Measurements from ENCODE around the gene IDI1.

DNA sequence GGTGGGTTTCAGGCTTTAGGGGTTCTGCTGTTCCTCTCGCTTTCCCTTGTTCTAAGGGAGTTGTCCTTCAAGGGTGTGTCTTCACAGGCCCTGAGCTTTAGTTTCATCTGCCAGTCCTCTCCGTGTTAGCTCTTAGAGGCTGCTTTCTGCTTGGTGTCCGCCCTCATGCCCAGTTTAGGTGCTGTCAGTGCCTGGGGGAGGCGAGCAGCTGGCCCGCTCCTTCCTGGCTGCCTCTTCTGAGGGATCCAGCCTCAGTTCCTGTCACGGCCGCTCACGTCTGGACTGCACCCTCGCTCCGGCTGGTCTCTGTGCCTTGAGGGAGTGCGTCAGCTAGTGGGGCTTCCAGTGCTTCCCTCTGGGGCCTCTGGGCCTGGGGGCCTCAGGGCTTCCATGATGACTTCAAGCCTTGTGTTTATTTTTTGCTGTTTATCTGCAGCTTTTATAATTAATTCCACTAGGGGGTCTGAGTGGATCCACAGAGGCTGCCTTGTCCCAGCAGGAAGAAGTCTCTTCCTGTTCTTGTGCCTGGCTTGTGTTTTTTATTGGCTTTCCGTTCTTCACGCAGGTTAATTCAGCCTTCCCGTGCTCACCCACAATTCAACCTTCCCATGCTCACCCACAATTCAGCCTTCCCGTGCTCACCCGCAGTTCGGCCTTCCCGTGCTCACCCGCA lies 40.2 kb upstream of the IDI1 start:
- TF ChIP-seq, protein P1, sequence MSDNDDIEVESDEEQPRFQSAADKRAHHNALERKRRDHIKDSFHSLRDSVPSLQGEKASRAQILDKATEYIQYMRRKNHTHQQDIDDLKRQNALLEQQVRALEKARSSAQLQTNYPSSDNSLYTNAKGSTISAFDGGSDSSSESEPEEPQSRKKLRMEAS (IDR thresholded peaks at IDR 0.05) = no peak
- no peak for TF ChIP-seq SP1 (IDR thresholded peaks at IDR 0.05)
- TF ChIP-seq, protein P2, sequence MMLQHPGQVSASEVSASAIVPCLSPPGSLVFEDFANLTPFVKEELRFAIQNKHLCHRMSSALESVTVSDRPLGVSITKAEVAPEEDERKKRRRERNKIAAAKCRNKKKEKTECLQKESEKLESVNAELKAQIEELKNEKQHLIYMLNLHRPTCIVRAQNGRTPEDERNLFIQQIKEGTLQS (IDR thresholded peaks at IDR 0.05) = no peak
- TF ChIP-seq TAF1 (conservative IDR thresholded peaks at IDR 0.05) = no peak
